HG03095 (cell line): ENCODE measurements around the gene STH.

ENCODE experiments used
- ATAC-seq: cut with Tn5 transposase; IDR thresholded peaks from one replicate; pipeline ENCODE4 v1.9.1; 2021; ENCODE audit warnings: moderate library complexity; ENCODE audit not compliant: unreplicated experiment

Gene STH

GRCh38 chr17:46042925-46043324 lies 43.9 kb downstream of the STH start:
- no peak for ATAC-seq

- no peak for ATAC-seq
Measured at GRCh38 chr17:46043606-46044005, 44.6 kb downstream of the STH start.

- ATAC-seq: no peak
Measured at GRCh38 chr17:46044286-46044928, 45.4 kb downstream of the STH start.

GRCh38 chr17:46044989-46045388 lies 45.9 kb downstream of the STH start:
- no peak for ATAC-seq

- ATAC-seq: no peak
Measured at GRCh38 chr17:46045639-46046038, 46.6 kb downstream of the STH start.

GRCh38 chr17:46046957-46047356 lies 47.9 kb downstream of the STH start:
- ATAC-seq: no peak

GRCh38 chr17:46047398-46047797 lies 48.3 kb downstream of the STH start:
- ATAC-seq: no peak

- no peak for ATAC-seq
Measured at GRCh38 chr17:46047856-46048255, 48.8 kb downstream of the STH start.
